Lower leg skin (tissue), 4 donors: ENCODE data around the gene SLC9A5. TPM values are rescaled to one million over a fixed set of nuclear protein-coding genes. Genes with fewer than 3 reads are reported as not detected.

Source experiments
- DNase-seq, 2 donors: peaks; one replicate each; pipeline ENCODE4 v3.0.0-alpha.2; 2019; ENCODE audit warnings: low spot score in 2 of 2
- H3K4me3 ChIP-seq: fragments of 200-600 bp; sonication (generic); 2 replicates; pipeline ENCODE4 v1.5.1; 2017; ENCODE audit warnings: mild to moderate bottlenecking, low read depth; ENCODE audit not compliant: poor library complexity, severe bottlenecking
- CTCF ChIP-seq, 3 donors: fragments of 450-650 bp; IDR thresholded peaks; one replicate each; pipeline ENCODE4 v1.5.1; 2016; ENCODE audit warnings: antibody characterized with exemption in 3 of 3, mild to moderate bottlenecking in 3 of 3, moderate library complexity in 2 of 3
- POLR2A ChIP-seq, 2 donors: fragments of 450-650 bp; IDR thresholded peaks; one replicate each; pipeline ENCODE4 v1.6.1; 2016 to 2017; ENCODE audit warnings: antibody characterized with exemption in 2 of 2, mild to moderate bottlenecking in 1 of 2, moderate library complexity in 1 of 2
- WGBS, 2 donors: methylation state at CpG; one replicate each; pipeline ENCODE4 v1.1.5; 2018; 5-methylcytosine and 5-hydroxymethylcytosine counted together
- intact Hi-C: fragments of 100-400 bp; cut with DNase I; formaldehyde crosslinking; loops from one replicate; pipeline ENCODE4 v1.15.0; 2023; ENCODE audit warnings: low total_unique reads
- total RNA-seq, 4 donors: library from RNA; depleted of rRNA; stranded (reverse); fragments of >200 nt; gene quantifications; one replicate each; pipeline ENCODE4 v1.1.0, GENCODE V29; 2016

The SLC9A5 gene
- total RNA-seq, 4 donors from 2014 or later = 0.04 to 0.83 (median 0.64) TPM

DNA sequence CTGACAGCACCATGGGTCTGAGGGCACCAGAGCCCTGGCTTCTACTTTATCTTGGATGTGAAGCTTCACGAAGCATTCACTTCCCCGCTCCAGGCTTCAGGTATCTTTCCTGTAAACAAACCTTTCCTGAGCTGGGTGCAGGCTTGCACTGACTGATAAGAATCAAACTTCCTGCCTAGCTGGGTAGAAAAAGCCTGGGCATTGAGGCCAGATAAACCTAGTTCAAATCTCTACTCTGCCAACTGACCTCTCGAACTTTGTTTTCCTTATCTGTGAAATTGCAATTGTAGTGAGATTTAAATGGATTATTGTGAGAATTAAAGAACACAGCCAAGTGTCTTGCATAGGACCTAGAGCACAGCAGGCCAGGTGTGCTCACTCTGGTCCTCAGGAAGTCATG lies 24.8 kb upstream of the SLC9A5 start:
- TF ChIP-seq POLR2A (IDR thresholded peaks at IDR 0.05) (no peak), CTCF (IDR thresholded peaks at IDR 0.05) (no peak)
- intact Hi-C loops = no loop called here
- no peak for DNase-seq
- H3K4me3 ChIP-seq = no peak overlapping the region
- 54 to 68% methylated on average over 3 of the region's 3 CpGs for WGBS, 2 donors

GRCh38 chr16:67226295-67226803 lies 22.4 kb upstream of the SLC9A5 start:
- WGBS, 2 donors = 8 to 12% methylated on average over 12 of the region's 12 CpGs
- peak overlapping the region; percentile 91 for H3K4me3 ChIP-seq
- DNase-seq = no peak
- intact Hi-C loops = no loop called here
- TF ChIP-seq CTCF (IDR thresholded peaks at IDR 0.05) (no peak), POLR2A (IDR thresholded peaks at IDR 0.05) (no peak)

- 0 to 1% methylated on average over 30 to 46 of the region's 46 CpGs for WGBS, 2 donors
- TF ChIP-seq CTCF (IDR thresholded peaks at IDR 0.05) (peak in 1 of 3 donors; percentile 26), POLR2A (IDR thresholded peaks at IDR 0.05) (no peak)
- intact Hi-C loops = no loop called here
- peak within 1 kb of the TSS; percentile 91 for H3K4me3 ChIP-seq
- DNase-seq = peak; percentile 98 to 100
These were observed 21.8 kb upstream of the SLC9A5 start, which contains the start of gene TMEM208 for GRCh38 chr16:67226804-67227566. Gene TMEM208, plus strand, starts transcription at chr16:67227130. Its CDS starts 89 bp downstream, at chr16:67227219.

DNA sequence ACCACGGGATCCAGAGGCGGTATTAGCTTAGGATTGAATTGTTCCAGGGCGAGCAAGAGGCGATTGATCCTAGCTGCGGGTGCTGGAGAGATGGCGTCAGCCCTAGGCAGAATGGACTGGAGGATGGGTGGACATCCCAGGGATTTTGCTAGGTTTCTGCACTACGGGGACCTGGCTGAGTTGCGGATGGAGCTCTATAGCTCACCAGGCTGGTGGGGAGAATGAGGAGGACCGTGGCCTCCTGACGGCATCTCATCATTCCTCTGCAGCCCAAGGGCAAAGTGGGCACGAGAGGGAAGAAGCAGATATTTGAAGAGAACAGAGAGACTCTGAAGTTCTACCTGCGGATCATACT lies 21.2 kb upstream of the SLC9A5 start:
- intact Hi-C loops = no loop called here
- no peak for DNase-seq
- WGBS, 2 donors = 10 to 11% methylated on average over 8 to 12 of the region's 12 CpGs
- H3K4me3 ChIP-seq = peak overlapping the region; percentile 91
- TF ChIP-seq POLR2A (IDR thresholded peaks at IDR 0.05) = no peak
- no peak for TF ChIP-seq CTCF (IDR thresholded peaks at IDR 0.05)

GRCh38 chr16:67228034-67228785 lies 20.6 kb upstream of the SLC9A5 start:
- 86 to 91% methylated on average over 9 of the region's 9 CpGs for WGBS, 2 donors
- TF ChIP-seq POLR2A (IDR thresholded peaks at IDR 0.05) = no peak
- no peak for TF ChIP-seq CTCF (IDR thresholded peaks at IDR 0.05)
- no peak for DNase-seq
- intact Hi-C loops = no loop called here
- H3K4me3 ChIP-seq = no peak overlapping the region
